Measurements from ENCODE around the gene CDKN2B-AS1.
A peak's percentile ranks its signal among the peaks of the same experiment; 100 is the strongest.

The CDKN2B-AS1 gene

DNA sequence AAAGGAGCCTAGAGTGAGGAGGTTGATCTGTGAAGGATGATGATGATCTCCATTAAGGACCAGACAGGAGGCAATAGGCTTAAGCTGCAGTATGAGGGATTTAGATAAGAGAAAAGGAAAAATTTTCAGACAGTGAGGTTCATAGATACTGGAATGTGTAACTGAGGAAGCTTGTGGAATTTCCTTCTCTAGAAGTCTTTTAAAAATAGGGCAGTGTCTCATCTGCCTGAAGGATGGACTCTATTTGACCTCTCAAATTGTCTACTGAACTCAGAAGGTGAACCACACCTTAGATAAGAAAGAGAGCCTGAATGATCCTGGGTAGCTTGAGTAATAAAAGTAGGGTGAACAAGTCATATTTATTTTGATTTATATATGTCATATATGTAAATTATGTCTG is 162.7 kb downstream of the CDKN2B-AS1 start:
- no peak for DNase-seq (ENCODE audit: low spot score)

- no peak for DNase-seq (ENCODE audit: low spot score)
Observed at GRCh38 chr9:22157828-22158227, 163.2 kb downstream of the CDKN2B-AS1 start.

- no peak for DNase-seq (ENCODE audit: low spot score)
Observed at GRCh38 chr9:22158271-22158670, 163.7 kb downstream of the CDKN2B-AS1 start.

DNA sequence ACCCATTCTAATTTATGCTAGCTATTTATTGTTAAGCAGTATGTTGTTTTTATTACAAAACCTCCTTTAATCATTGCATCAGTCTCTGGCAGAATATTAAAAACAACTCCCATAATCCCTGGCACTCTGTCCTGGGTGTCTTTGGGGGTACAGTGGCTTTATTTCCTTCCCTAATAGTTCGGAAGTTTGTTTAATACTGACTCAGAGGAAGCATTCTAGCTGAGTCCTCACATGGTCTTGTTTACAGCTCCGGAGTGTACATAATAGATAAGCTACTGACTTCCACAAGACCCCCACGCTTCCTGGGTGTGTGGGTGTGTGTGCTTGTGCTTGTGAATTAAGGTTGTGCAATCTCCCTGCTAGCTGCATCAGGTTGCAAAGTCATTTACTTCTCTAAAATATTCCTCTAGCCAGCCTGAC is 164.3 kb downstream of the CDKN2B-AS1 start:
- DNase-seq (ENCODE audit: low spot score), result no peak

GRCh38 chr9:22159586-22159985 is 165.0 kb downstream of the CDKN2B-AS1 start:
- no peak for DNase-seq (ENCODE audit: low spot score)

GRCh38 chr9:22160221-22160620 is 165.6 kb downstream of the CDKN2B-AS1 start:
- no peak for DNase-seq (ENCODE audit: low spot score)

DNA sequence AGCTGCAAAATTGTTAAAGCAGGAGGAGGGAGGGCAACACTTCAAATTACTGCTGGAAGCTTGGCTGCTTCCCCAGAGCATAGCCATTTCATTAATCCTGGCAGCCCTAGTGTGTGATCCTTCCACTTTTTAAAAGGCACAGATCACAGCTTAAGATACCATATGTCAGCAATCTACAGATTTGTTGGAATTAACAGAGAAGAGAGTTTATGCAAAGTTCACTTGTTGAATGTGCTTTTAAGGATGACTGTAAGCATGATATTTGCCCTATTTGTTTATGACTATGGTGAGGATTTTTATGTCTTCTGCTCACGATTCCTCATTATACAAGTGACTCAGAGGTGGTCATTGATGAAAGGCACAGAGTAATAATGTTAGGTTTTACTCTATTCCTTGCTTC is 170.6 kb downstream of the CDKN2B-AS1 start:
- DNase-seq (ENCODE audit: low spot score), result no peak

GRCh38 chr9:22169243-22169642 is 174.7 kb downstream of the CDKN2B-AS1 start:
- peak; percentile 45 for DNase-seq (ENCODE audit: low spot score)

- DNase-seq (ENCODE audit: low spot score), result no peak
Observed at GRCh38 chr9:22169727-22170503, 175.3 kb downstream of the CDKN2B-AS1 start.

Data from COLO829 (cell line).